T-helper 17 cell (primary cell): Measurements from ENCODE around the gene TRERF1. TPM values are rescaled to one million over a fixed set of nuclear protein-coding genes. Genes with fewer than 3 reads are reported as not detected.

Source experiments
- ATAC-seq: fragments of 150-1000 bp; cut with Tn5 transposase; 2 replicates; pipeline ENCODE4 v1.10.0; 2021; ENCODE audit warnings: mild to moderate bottlenecking, moderate library complexity
- DNase-seq, 3 donors: peaks; one replicate each; pipeline versions ENCODE4 v3.0.0 to v3.0.0-alpha.2; 2020 to 2021
- H3K9me3 ChIP-seq: one replicate; pipeline ENCODE4 v1.7.0; 2013; ENCODE audit warnings: low read length, mild to moderate bottlenecking; ENCODE audit not compliant: control insufficient read depth, poor library complexity, severe bottlenecking
- H3K27ac Mint-ChIP-seq: one replicate; pipeline ENCODE4 v1.8.0; 2022; ENCODE audit warnings: mild to moderate bottlenecking, moderate library complexity, mixed read lengths
- H3K27me3 Mint-ChIP-seq: one replicate; pipeline ENCODE4 v1.8.0; 2022; ENCODE audit warnings: mixed read lengths
- H3K36me3 Mint-ChIP-seq: one replicate; pipeline ENCODE4 v1.8.0; 2022; ENCODE audit warnings: low read depth, mixed read lengths
- H3K4me1 Mint-ChIP-seq: one replicate; pipeline ENCODE4 v1.8.0; 2022; ENCODE audit warnings: mild to moderate bottlenecking, mixed read lengths
- H3K4me3 Mint-ChIP-seq: one replicate; pipeline ENCODE4 v1.8.0; 2022; ENCODE audit warnings: mild to moderate bottlenecking, moderate library complexity, mixed read lengths
- total RNA-seq, 4 donors: library from RNA in 2 of 4; stranded (reverse) in 2 of 4; gene quantifications; one replicate each; pipeline ENCODE4 v1.2.3 and lab custom pipeline; 2022 to 2026

The TRERF1 gene
- total RNA-seq, 2 donors from 2014 or later, result 28.6 to 31.2 TPM

GRCh38 chr6:42249279-42249678, 202.4 kb downstream of the TRERF1 start:
- H3K27ac Mint-ChIP-seq, result no peak overlapping the region
- no peak overlapping the region for H3K4me3 Mint-ChIP-seq
- ATAC-seq (no peak), DNase-seq (no peak)
- H3K4me1 Mint-ChIP-seq, result peaks cover 6% of the 10 kb centered on the region
- peaks cover 7% of the 10 kb centered on the region for H3K36me3 Mint-ChIP-seq
- no peaks in the 10 kb centered on the region for H3K27me3 Mint-ChIP-seq
- no peaks in the 10 kb centered on the region for H3K9me3 ChIP-seq

GRCh38 chr6:42243046-42243445, 208.7 kb downstream of the TRERF1 start:
- DNase-seq, result no peak
- no peaks in the 10 kb centered on the region for H3K27me3 Mint-ChIP-seq
- H3K27ac Mint-ChIP-seq, result no peak overlapping the region
- peaks cover 11% of the 10 kb centered on the region for H3K36me3 Mint-ChIP-seq
- no peak for ATAC-seq
- peaks cover 7% of the 10 kb centered on the region for H3K4me1 Mint-ChIP-seq
- no peak overlapping the region for H3K4me3 Mint-ChIP-seq
- no peaks in the 10 kb centered on the region for H3K9me3 ChIP-seq

DNA sequence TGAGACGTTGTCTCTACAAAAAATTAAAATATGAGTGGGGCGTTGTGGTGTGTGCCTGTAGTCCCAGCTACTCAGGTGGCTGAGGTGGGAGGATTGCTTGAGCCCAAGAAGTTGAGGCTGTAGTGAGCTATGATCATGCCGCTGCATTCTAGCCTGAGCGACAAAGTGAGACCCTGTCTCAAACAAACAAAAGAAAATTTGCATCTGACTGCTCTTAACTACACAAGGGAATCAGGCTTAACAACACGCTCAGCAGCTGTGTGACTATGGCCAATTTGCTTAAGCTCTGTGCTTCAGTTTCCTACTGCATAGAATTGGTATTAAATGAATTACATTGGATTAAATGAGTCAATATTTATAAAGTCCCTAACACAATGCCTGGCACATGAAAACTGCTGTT, 209.8 kb downstream of the TRERF1 start:
- H3K27me3 Mint-ChIP-seq, result no peaks in the 10 kb centered on the region
- H3K4me3 Mint-ChIP-seq, result no peak overlapping the region
- no peak for DNase-seq
- H3K27ac Mint-ChIP-seq, result no peak overlapping the region
- H3K4me1 Mint-ChIP-seq, result peaks cover 6% of the 10 kb centered on the region
- no peaks in the 10 kb centered on the region for H3K9me3 ChIP-seq
- peaks cover 9% of the 10 kb centered on the region for H3K36me3 Mint-ChIP-seq
- no peak for ATAC-seq

- Mint-ChIP-seq H3K4me1 (peaks cover 7% of the 10 kb centered on the region), H3K4me3 (no peak overlapping the region), H3K27ac (no peak overlapping the region), H3K36me3 (peaks cover 7% of the 10 kb centered on the region), H3K27me3 (no peaks in the 10 kb centered on the region)
- no peak for DNase-seq
- ATAC-seq, result no peak
- H3K9me3 ChIP-seq, result no peaks in the 10 kb centered on the region
Measured at GRCh38 chr6:42239736-42240375, 211.9 kb downstream of the TRERF1 start.

DNA sequence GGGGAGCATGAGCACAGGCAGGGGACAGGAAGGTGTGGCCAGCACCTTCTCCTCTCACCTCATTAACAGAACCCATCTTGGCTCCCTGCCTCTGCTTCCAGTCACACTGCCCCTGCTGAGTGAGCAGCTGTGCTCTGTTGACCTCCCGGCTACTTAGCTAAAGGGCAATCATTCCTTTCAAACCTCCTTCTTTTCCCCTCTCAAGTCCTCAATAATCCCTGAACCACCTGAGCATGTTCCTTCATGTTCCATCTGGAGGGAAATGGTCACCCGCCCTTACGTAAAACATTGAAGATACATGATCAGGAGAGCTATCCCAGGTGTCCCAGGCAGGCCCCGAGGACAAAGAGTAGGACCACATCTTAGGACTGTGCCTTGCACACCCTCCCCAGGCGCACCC, 212.4 kb downstream of the TRERF1 start:
- no peaks in the 10 kb centered on the region for H3K9me3 ChIP-seq
- Mint-ChIP-seq H3K36me3 (peaks cover 7% of the 10 kb centered on the region), H3K27ac (no peak overlapping the region), H3K4me3 (no peak overlapping the region), H3K27me3 (no peaks in the 10 kb centered on the region), H3K4me1 (peaks cover 7% of the 10 kb centered on the region)
- DNase-seq, result no peak
- ATAC-seq, result no peak

DNA sequence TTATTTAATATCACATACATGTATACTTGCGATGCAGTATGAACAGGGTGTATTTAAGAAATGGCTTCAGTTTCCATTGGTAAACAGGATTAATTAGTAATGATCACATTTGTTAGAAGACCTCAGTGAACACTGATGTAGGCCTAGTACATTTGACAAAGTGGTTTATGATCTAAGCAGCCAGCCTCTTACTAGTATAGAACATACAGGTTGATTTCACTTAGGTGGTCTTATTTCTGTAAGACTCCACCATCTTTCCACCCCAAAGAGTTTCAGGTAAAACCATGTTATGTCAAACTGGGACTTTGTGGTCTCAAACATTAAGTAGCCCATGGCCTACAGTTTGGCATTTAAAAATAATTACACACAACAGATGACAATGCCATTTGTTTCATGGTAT, 213.9 kb downstream of the TRERF1 start:
- peaks cover 7% of the 10 kb centered on the region for H3K36me3 Mint-ChIP-seq
- no peak overlapping the region for H3K27ac Mint-ChIP-seq

GRCh38 chr6:42236682-42237473, 214.8 kb downstream of the TRERF1 start:
- H3K27me3 Mint-ChIP-seq, result no peaks in the 10 kb centered on the region
- H3K27ac Mint-ChIP-seq, result peak overlapping the region; percentile 77
- H3K4me1 Mint-ChIP-seq, result peaks cover 7% of the 10 kb centered on the region
- DNase-seq (no peak), ATAC-seq (peak; percentile 52)
- peaks cover 7% of the 10 kb centered on the region for H3K36me3 Mint-ChIP-seq
- no peaks in the 10 kb centered on the region for H3K9me3 ChIP-seq
- H3K4me3 Mint-ChIP-seq, result no peak overlapping the region

More for the DNA sequence above, 213.9 kb downstream of the TRERF1 start:
- H3K9me3 ChIP-seq, result no peaks in the 10 kb centered on the region
- ATAC-seq, result no peak
- no peaks in the 10 kb centered on the region for H3K27me3 Mint-ChIP-seq
- no peak overlapping the region for H3K4me3 Mint-ChIP-seq
- no peak for DNase-seq
- H3K4me1 Mint-ChIP-seq, result peaks cover 7% of the 10 kb centered on the region

DNA sequence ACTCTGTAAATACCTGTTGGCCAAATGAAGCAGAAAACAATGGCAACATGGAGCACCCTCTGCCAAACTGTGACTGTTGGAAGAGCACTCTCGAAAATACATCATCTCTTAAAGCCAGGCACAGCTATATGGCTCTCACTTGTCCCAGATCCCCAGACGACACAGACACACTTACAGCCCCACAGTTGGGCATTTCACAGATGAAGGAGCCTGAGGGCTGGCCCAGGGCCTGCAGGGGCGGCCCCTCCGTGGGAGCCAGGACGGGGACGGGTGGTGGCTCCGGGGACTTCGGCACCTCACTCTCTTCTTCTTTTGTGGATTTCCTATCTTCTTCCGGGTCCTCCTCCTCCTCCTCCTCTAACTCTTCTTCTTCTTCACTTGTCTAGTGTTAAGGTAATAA, 215.7 kb downstream of the TRERF1 start:
- H3K27me3 Mint-ChIP-seq, result no peaks in the 10 kb centered on the region
- H3K36me3 Mint-ChIP-seq, result peaks cover 7% of the 10 kb centered on the region

GRCh38 chr6:42232035-42232434, 219.7 kb downstream of the TRERF1 start:
- ATAC-seq (no peak), DNase-seq (no peak)
- no peaks in the 10 kb centered on the region for H3K9me3 ChIP-seq
- Mint-ChIP-seq H3K27ac (no peak overlapping the region), H3K4me3 (no peak overlapping the region), H3K36me3 (peaks cover 3% of the 10 kb centered on the region), H3K4me1 (peaks cover 3% of the 10 kb centered on the region), H3K27me3 (no peaks in the 10 kb centered on the region)

More for the DNA sequence above, 215.7 kb downstream of the TRERF1 start:
- ATAC-seq (no peak), DNase-seq (no peak)
- Mint-ChIP-seq H3K4me1 (peaks cover 7% of the 10 kb centered on the region), H3K27ac (peak overlapping the region; percentile 77), H3K4me3 (peak overlapping the region; percentile 33)
- H3K9me3 ChIP-seq, result no peaks in the 10 kb centered on the region

GRCh38 chr6:42230345-42231321, 221.1 kb downstream of the TRERF1 start:
- H3K27me3 Mint-ChIP-seq, result no peaks in the 10 kb centered on the region
- H3K27ac Mint-ChIP-seq, result no peak overlapping the region
- no peak for DNase-seq
- no peaks in the 10 kb centered on the region for H3K4me1 Mint-ChIP-seq
- ATAC-seq, result no peak
- H3K4me3 Mint-ChIP-seq, result no peak overlapping the region
- H3K36me3 Mint-ChIP-seq, result peaks cover 3% of the 10 kb centered on the region
- no peaks in the 10 kb centered on the region for H3K9me3 ChIP-seq

DNA sequence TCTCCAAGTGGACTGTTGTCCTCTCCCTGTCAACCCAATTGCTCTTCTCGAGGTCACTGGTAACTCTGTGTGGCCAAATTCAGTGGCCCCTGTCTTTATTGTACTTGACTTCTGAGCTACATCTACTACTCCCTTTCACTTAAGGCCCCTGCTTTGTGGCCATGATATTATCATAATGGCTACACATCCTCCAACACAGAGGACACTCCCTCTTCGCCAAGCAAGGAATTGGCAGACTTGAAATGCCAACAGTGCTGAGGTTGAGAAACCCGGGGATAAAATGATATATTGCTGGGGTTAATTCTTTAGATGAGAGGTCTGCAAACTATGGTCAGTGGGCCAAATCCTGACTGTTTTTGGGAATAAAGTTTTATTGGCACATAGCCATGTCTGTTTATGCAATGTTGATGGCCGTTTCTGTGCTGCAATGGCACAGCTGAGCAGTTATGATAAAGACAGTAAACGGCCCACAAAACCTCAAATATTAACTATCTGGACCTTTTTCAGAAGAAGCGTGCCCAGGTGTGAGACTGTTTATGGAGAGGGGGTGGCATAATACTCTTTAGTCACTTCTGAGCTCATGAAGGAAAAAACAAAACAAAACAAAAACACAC, 222.1 kb downstream of the TRERF1 start:
- H3K36me3 Mint-ChIP-seq, result peaks cover 3% of the 10 kb centered on the region

DNA sequence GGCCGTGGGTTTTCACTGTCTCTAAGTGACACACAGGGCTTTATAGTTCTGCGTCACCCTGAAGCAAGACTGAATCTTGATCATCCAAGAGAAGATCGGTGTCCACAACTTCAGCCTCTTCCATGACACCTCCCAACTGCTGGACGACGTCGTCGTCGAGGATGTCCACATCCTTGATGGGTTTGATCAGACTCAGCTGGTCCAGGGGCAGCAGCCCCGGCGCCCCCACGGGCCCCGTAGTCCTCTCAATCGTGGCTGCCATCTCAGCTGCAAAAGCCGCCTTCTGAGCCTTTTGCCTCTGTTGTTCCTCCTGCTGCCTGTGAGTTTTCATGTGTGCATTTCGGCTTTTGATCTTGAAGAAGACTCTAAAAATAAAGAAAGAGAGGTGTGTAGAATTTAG, 223.4 kb downstream of the TRERF1 start:
- peak overlapping the region; percentile 32 for H3K27ac Mint-ChIP-seq
- no peak overlapping the region for H3K4me3 Mint-ChIP-seq
- peaks cover 3% of the 10 kb centered on the region for H3K36me3 Mint-ChIP-seq
- no peaks in the 10 kb centered on the region for H3K9me3 ChIP-seq
- H3K27me3 Mint-ChIP-seq, result no peaks in the 10 kb centered on the region
- no peak for ATAC-seq
- H3K4me1 Mint-ChIP-seq, result no peaks in the 10 kb centered on the region
- DNase-seq, result no peak

More for the DNA sequence above, 222.1 kb downstream of the TRERF1 start:
- Mint-ChIP-seq H3K4me1 (no peaks in the 10 kb centered on the region), H3K4me3 (peak overlapping the region; percentile 41), H3K27ac (no peak overlapping the region), H3K27me3 (no peaks in the 10 kb centered on the region)
- no peaks in the 10 kb centered on the region for H3K9me3 ChIP-seq
- ATAC-seq (no peak), DNase-seq (no peak)
